Epithelial cell of proximal tubule (primary cell): Measurements from ENCODE around the gene PLSCR1. TPM values are rescaled to one million over a fixed set of nuclear protein-coding genes. Genes with fewer than 3 reads are reported as not detected.

ENCODE experiments used
- DNase-seq: peaks from one replicate; pipeline ENCODE4 v3.0.0-alpha.2; 2011; ENCODE audit warnings: low read depth
- H3K4me3 ChIP-seq: 2 replicates; pipeline ENCODE4 v1.5.1; 2011; ENCODE audit warnings: low read depth, mild to moderate bottlenecking, low read length
- total RNA-seq: library from RNA; depleted of rRNA; stranded (reverse); fragments of >200 nt; gene quantifications from 2 replicates; pipeline ENCODE4 v1.2.3, GENCODE V29; 2015
- TF ChIP-seq, protein P1 (sequence below): conservative IDR thresholded peaks from 2 replicates; pipeline ENCODE4 v1.5.1; 2012; ENCODE audit warnings: low read depth, mild to moderate bottlenecking, low read length

PLSCR1 gene
- total RNA-seq, 1 donor from 2014 or later = 124 TPM

DNA sequence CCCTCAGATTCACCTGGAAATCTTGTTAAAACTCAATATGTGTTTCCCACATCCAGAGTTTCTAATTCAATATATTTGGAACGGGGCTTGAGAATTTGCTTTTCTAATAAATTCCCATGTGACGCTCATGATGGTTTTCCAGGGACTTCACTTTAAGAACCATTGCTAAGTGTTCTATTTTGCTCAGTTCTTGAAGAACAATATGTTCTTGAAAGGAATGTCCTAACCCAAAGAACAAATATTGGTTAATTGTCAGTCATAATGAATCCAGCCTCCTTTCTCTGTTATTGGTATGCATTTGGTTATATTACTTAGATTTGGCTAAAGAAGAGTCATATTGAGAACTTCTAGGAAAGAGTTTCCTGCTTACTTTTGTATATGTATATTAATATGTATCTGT, 70.7 kb downstream of the PLSCR1 start:
- TF ChIP-seq, protein P1, sequence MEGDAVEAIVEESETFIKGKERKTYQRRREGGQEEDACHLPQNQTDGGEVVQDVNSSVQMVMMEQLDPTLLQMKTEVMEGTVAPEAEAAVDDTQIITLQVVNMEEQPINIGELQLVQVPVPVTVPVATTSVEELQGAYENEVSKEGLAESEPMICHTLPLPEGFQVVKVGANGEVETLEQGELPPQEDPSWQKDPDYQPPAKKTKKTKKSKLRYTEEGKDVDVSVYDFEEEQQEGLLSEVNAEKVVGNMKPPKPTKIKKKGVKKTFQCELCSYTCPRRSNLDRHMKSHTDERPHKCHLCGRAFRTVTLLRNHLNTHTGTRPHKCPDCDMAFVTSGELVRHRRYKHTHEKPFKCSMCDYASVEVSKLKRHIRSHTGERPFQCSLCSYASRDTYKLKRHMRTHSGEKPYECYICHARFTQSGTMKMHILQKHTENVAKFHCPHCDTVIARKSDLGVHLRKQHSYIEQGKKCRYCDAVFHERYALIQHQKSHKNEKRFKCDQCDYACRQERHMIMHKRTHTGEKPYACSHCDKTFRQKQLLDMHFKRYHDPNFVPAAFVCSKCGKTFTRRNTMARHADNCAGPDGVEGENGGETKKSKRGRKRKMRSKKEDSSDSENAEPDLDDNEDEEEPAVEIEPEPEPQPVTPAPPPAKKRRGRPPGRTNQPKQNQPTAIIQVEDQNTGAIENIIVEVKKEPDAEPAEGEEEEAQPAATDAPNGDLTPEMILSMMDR = no peak
- no peak for DNase-seq
- H3K4me3 ChIP-seq = no peak overlapping the region

DNA sequence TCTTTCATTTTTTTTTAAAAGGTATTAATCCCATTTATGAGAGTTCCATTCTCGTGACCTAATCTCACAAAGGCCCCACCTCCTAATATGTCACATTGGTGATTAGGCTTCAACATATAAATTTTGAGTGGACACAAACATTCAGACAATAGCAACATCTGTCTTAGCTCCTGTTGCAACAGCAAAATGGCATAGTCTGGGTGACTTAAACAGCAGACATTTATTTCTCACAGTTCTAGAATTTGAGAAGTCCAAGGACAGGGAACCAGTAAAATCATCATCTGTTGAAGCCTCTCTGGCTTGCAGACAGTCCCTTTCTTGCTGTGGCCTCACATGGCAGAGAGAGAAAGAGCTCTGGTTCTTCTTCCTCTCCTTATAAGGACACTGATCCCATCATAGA, 71.8 kb downstream of the PLSCR1 start:
- DNase-seq = no peak
- H3K4me3 ChIP-seq = no peak overlapping the region
- TF ChIP-seq, protein P1 = no peak

DNA sequence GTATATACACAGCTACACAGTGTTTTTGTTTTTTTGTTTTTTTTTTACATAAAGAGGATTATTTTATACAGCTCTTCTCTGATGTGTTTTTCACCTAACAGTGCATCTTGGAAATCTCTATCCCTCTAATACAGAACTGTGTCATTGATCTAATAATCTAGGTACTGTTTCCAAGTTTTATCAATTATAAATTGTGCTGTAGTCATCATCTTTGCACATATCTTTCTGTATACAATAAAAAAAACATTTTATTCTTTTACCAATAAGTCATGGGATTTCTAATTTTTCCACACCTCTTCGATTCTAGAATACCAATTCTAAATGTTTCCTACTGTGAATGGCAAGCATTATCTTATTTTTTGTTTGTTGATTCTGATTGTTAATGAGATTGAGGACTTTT, 73.4 kb downstream of the PLSCR1 start:
- TF ChIP-seq, protein P1 = no peak
- H3K4me3 ChIP-seq = no peak overlapping the region
- DNase-seq = no peak

DNA sequence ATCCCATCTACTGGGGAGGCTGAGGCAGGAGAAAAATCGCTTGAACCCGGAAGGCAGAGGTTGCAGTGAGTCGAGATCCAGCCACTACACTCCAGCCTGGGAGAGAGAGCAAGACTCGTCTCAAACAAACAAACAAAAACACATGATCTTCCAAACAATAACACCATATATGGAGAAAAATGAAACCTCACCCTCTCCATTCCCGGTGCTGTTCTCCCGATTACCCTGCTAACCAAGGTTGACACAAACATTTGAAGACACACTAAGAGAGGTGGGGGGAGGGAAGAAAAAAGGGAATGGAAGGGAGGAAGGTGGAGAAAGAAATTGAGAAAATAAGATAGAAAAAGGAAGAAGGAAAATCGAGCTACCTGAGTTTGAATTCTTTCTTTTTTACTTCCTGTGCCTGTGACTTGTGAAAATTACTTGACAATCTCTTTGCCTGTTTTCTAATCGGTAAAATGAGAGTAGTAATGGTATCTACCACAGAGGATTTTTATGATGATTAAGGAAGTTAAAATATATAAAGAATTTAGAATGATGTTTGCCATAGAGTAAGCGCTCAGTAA, 73.9 kb downstream of the PLSCR1 start:
- H3K4me3 ChIP-seq = no peak overlapping the region
- no peak for DNase-seq
- TF ChIP-seq, protein P1 = no peak

DNA sequence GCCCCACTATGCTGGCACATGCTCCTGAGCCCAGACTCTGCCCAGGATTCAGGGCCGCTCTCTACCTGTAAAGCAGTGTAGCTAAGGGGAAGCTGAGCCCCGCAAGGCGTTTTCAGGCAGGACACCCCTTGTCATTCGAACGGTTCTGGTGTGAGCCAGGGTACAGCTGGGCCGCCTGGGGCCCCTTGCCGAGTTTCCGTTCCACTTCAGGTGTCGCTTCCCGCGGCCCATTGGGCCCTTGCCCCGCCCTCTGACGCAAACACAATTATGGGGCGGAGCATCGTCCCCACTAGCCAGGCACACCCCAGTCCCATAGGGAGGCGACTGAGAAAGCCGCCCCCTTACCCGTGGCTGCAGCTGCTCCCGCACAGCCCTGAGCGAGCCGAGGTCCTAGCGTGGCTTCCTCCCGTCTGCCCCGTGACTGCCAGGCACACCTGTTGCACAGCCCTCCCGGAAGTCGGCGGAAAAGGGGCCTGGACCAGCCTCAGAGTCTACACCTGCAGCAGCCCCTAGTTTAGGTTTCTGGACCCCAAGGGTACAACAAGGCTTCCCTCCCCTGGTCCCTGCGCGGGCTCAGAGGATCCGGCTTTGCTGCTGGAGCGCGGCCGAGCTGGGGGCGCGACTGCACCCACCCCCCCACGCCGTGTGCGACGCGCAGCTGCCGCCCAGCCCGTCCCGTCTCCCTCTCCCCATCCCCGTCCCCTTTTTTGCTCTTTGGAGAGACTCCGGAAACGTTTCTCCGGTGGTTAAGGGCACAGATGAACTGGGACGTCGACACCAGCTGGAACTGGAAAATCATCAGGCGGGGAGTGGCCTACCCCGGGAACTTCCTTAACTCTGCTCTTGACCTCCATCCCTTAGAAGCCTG, 75.0 kb downstream of the PLSCR1 start, which contains the start of gene PLSCR2:
Gene PLSCR2 (minus strand): TSS at position 412 of the 868 bp plus-strand sequence. CDS start 9,657 bp downstream, outside the sequence.
- DNase-seq = no peak
- TF ChIP-seq, protein P1 = no peak
- H3K4me3 ChIP-seq = peak within 1 kb of the TSS; percentile 64

DNA sequence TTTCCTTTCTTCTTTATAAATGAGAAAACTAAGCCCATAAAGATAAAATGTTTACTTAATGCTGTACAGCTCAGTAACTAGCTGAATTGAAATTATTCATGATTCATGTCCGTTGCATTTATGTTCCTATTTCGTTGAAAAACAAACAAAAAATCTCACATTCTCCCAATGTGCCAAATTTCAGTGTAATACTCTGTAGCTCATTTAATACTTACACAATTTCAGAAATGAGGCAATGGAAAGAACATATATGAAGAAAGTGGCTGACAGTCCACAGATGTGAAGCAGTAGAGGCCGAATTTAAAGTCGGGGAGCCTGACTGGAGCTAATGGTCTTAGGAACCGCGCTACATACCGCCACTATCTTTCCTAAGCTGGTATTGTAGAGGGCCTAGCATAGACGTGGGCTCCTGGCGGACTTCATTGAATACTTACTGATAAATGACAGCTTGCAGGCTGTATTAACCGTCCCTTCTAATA, 75.7 kb downstream of the PLSCR1 start:
- peak overlapping the region; percentile 64 for H3K4me3 ChIP-seq
- no peak for DNase-seq
- TF ChIP-seq, protein P1 = no peak
